ENCODE results near the gene HS3ST2.

- TF ChIP-seq POLR2A (IDR thresholded peaks at IDR 0.05; ENCODE audit: low read depth, low read length), result no peak
- TF ChIP-seq PAX5 (IDR thresholded peaks at IDR 0.05; ENCODE audit: insufficient read depth, low read length, severe bottlenecking), result no peak
- no peak for TF ChIP-seq POLR2AphosphoS5 (IDR thresholded peaks at IDR 0.05; ENCODE audit: low read depth, low read length)
- no peak for TF ChIP-seq TAF1 (IDR thresholded peaks at IDR 0.05; ENCODE audit: low read depth, low read length)
- TF ChIP-seq SPI1 (IDR thresholded peaks at IDR 0.05; ENCODE audit: low read depth, low read length), result no peak
- TF ChIP-seq POU2F2 (IDR thresholded peaks at IDR 0.05; ENCODE audit: low read depth, low read length), result no peak
Measured at GRCh38 chr16:22961206-22961605, 147.2 kb downstream of the HS3ST2 start.

Data from GM12891 (cell line).